ENCODE results near the gene GLCE. TPM values are rescaled to one million over a fixed set of nuclear protein-coding genes. Genes with fewer than 3 reads are reported as not detected.

GLCE gene
- total and polyA plus RNA-seq, 10 of the 15 experiments (the other 5 are each of a cell fraction or from before 2014, with no cell fraction given): 2.1 to 11.9 (median 2.9) TPM

- CTCF ChIA-PET: no interaction called here
These were observed 40.7 kb downstream of the GLCE start for GRCh38 chr15:69200832-69201745.

More at GRCh38 chr15:69200832-69201745, 40.7 kb downstream of the GLCE start:
- Histone ChIP-seq H3K27ac (ENCODE audit: control insufficient read depth, insufficient read depth) (no peak overlapping the region), H2AFZ (ENCODE audit: control insufficient read depth, low read depth, low read length) (no peak overlapping the region), H3K9me3 (replicated peaks; ENCODE audit: control insufficient read depth, insufficient read depth, low read length) (no peaks in the 10 kb centered on the region), H3K36me3 (ENCODE audit: control insufficient read depth in 2 of 2, insufficient read depth in 2 of 2, low read length in 1 of 2) (no peaks in the 10 kb centered on the region), H3K4me3 (no peak overlapping the region), H3K4me1 (ENCODE audit: control insufficient read depth, insufficient read depth, low read length) (no peaks in the 10 kb centered on the region), H4K20me1 (ENCODE audit: control insufficient read depth, insufficient read depth) (no peaks in the 10 kb centered on the region), H3K79me2 (ENCODE audit: control insufficient read depth, insufficient read depth, low read length) (no peaks in the 10 kb centered on the region), H3K9ac (ENCODE audit: control insufficient read depth, insufficient read depth, low read length) (no peak overlapping the region), H3K27me3 (replicated peaks in 1 of 2; ENCODE audit: control insufficient read depth in 2 of 2, insufficient read depth in 2 of 2, low read length in 1 of 2) (no peaks in the 10 kb centered on the region), H3K4me2 (ENCODE audit: control insufficient read depth, insufficient read depth) (no peak overlapping the region)
- ATAC-seq (no peak), FAIRE-seq (no peak), DNase-seq (ENCODE audit: low read depth, low spot score) (no peak)
- POLR2A ChIA-PET: no interaction called here
- in situ Hi-C loops (cut with MboI) (no loop called here), intact Hi-C loops (cut with micrococcal nuclease; ENCODE audit: unreplicated experiment) (no loop called here)
- BruUV-seq (replicated peaks): no TSS peak
- RAD21 ChIA-PET (ENCODE audit: unreplicated experiment): no interaction called here
- TF ChIP-seq NFXL1 (IDR thresholded peaks at IDR 0.05; ENCODE audit: borderline replicate concordance) (no peak), FOS (IDR thresholded peaks at IDR 0.05; ENCODE audit: borderline replicate concordance, extremely low read depth, insufficient read length) (no peak), BACH1 (IDR thresholded peaks at IDR 0.05; ENCODE audit: borderline replicate concordance) (no peak), JUNB (IDR thresholded peaks at IDR 0.05) (no peak), ZNF217 (IDR thresholded peaks at IDR 0.05) (no peak), HDAC2 (IDR thresholded peaks at IDR 0.05) (no peak), TARDBP (IDR thresholded peaks at IDR 0.05; ENCODE audit: borderline replicate concordance) (no peak), ELK1 (IDR thresholded peaks at IDR 0.05; ENCODE audit: low read depth, low read length) (no peak)
- SMC1A ChIA-PET (ENCODE audit: uncharacterized antibody, unreplicated experiment): interaction anchor here (1.5 kb wide), 1 partner anchor 9 kb away, joined by 3 read pairs; no protein-coding TSS in a partner anchor
- WGBS (ENCODE audit: insufficient coverage, insufficient replicate concordance, low lambda C conversion rate, missing lambda C conversion rate): 0% methylated on average over 1 of the region's 1 CpG

Data from GM12878 (cell line).